RKO (cell line): ENCODE results near the gene USF3.
A peak's percentile ranks its signal among the peaks of the same experiment; 100 is the strongest.
"Not testable (repeated sequence)": the region's sequence is repeated elsewhere in the genome, so short reads cannot be mapped to it uniquely, and the experiment has no call there.

Experiments used
- DNase-seq: peaks from one replicate; pipeline ENCODE4 v3.0.0-alpha.2; 2016; ENCODE audit warnings: low spot score

The USF3 gene

GRCh38 chr3:113654851-113655250 lies 41.6 kb downstream of the USF3 start:
- DNase-seq: no peak

DNA sequence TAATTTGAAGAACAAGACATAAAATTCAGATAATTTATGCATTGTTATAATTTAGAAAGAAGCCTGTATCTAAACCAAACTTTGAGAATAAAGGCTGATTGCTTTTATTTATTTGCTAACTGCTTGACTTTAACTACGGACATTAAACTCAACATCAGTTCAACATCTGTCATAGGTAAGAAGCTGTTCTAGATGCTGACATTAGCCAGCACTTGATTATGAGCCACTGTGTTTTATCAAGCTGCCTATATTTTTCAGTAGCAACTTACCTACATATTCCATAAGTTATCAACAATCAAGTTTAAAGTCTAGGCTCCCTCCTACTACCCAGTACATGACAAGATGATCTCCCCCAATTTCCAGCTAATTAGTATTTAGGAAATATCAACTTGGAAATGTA lies 42.1 kb downstream of the USF3 start:
- DNase-seq: no peak

DNA sequence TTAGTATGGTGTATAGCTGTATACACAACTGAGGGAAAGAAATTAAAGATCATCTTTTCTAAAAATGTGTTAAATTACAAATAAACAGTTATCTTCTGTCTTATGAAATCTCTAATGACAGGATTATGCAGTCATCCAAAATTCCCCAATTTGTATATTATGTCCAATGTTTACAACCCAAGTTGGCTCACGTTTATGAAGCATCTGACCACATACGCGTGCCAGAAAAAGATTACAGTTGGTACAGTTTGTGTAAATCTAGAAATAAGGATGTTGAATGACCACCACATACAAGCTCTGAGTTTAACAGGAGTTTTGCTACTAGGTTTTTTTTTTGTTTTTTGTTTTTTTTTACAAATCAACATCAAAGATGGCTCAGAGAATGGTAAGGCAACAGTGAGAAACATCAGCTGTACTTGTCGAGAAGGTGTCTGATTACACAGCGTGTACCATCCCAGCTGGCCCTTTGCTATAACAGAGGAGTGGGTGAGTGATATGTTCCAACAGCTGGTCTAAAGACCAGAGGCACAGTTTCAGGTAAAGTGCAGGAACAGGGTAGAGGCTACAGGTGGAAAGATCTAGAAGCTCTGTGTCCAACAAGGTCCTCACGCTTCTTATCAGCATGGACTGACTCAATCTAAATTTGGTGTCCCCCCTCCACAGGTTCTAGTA lies 47.1 kb downstream of the USF3 start:
- no peak for DNase-seq

DNA sequence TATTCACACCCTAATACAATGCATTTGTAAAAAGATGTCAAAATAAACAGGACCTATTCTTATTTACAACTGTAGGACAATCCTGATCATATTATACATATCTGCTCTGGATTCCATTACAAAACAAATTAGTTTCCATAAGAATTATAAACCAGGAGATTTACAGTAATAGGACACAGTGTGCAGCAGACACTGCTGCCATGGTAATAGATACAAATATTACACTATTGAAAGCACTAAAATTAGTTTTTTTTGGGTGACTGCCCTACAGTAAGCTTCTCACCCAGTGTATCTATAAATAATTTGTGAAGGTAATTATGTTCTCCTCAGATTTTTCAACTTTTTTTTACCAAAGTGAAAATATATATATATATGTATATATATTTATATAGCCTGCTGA lies 47.9 kb downstream of the USF3 start:
- DNase-seq: no peak

DNA sequence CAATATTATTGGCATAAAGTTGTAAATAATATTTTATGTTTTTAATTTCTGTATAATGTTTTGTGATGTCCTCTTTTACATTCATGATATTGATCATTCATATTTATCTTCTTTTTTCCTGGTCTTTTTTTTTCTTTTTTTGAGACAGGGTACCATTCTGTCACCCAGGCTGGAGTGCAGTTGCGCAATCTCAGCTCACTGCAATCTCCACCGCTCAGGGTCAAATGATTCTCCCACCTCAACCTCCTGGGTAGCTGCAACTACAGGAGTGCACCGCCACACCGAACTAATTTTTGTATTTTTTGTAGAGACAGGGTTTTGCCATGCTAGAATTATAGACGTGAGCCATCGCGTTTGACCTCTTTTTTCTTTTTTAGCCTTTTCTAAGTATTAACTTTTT lies 52.9 kb downstream of the USF3 start:
- no peak for DNase-seq

DNA sequence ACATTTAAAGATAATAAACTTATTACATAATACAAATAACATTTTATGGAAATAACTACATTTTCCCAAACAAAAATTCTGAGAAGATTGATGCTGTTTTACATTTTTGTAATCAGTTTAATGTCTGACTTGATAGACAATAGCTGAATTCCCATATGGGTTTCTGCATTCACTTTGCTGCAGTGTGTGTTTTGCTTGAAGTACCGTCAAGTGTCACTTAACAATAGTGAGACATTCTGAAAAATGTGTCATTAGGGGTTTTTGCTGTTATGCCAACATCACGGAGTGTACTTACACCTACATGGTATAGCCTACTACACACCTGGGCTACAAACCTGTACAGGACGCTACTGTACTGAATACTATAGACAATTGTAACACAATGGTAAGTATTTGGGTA lies 57.5 kb downstream of the USF3 start:
- no peak for DNase-seq

- DNase-seq: no peak
Measured at GRCh38 chr3:113637756-113638155, 58.7 kb downstream of the USF3 start.

DNA sequence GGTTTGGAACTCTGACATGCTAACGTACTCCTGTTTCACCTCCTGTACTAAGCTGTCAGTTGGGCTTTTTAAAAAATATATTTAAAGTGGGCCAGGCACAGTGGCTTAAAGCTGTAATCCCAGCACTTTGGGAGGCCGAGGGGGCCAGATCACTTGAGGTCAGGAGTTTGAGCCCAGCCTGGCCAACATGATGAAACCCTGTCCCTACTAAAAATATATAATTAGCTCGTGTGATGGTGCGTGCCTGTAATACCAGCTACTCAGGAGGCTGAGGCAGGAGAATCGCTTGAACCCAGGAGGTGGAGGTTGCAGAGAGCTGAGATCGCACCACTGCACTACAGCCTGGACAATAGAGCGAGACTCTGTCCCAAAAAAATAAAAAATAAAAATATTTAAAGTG lies 60.4 kb downstream of the USF3 start:
- DNase-seq: not testable (repeated sequence)

GRCh38 chr3:113634782-113635474 lies 61.5 kb downstream of the USF3 start:
- DNase-seq: no peak

DNA sequence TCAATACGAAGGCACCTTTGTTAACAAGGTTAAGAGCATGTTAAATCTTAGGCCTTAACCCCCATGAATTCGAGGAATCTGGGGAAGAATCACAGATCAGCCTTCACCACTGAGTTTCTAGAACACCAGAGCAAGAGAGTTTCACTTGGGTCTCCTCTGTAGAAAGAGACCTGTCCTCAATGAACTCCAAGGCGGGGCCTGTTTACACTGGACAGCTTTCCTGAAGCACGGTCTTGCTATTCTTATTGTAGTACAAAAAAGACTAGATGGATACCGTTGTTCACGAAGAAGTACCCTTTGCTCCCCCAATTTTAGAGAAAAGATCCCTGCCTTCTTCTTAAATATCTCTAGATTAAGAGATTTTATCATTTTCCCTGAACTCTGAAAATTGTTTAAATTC lies 64.9 kb downstream of the USF3 start:
- no peak for DNase-seq

GRCh38 chr3:113630956-113631542 lies 65.4 kb downstream of the USF3 start:
- DNase-seq: no peak

- no peak for DNase-seq
Measured at GRCh38 chr3:113629584-113630421, 66.6 kb downstream of the USF3 start.

- DNase-seq: no peak
Measured at GRCh38 chr3:113628788-113629187, 67.7 kb downstream of the USF3 start.

GRCh38 chr3:113628316-113628715 lies 68.1 kb downstream of the USF3 start:
- no peak for DNase-seq

DNA sequence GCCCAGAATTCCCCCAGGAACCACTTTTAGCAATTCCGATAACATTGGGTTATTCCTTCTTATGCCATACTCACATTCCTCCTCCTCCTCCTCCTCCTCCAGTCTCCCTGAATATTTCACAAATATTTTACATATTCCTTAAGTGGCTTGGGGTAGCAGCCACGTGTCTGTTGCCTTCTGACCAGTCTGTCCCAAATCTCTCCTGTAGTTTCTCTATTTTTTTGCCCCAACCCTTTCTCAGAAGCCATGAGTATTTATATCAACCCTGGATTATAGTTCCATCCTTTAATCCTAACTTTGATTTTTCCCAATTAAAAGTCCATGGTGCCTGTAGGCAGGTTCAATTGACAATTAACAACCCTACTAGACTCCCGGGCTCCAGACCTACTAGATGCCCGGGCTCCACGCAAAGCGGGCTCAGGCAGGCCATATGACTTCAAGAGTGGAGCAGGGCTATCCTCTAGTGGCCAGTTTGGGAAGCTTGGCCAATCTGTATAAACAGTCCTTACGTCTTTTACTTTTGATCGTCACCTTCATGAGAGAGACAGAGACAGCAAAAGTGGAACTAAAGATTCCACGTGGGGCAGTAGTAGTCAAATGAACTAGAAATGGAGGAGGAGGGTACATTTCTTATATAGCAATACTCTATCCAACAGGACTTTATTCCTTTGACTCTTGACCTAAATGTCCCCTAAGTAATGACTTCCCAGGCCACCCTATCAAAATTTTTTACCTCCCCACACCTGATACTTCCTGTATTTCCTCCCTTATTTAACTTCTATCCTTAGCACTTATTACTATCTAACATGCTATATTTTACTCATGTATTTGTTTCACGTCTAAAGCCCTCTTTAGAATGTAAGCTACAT lies 69.7 kb downstream of the USF3 start:
- peak; percentile 85 for DNase-seq

DNA sequence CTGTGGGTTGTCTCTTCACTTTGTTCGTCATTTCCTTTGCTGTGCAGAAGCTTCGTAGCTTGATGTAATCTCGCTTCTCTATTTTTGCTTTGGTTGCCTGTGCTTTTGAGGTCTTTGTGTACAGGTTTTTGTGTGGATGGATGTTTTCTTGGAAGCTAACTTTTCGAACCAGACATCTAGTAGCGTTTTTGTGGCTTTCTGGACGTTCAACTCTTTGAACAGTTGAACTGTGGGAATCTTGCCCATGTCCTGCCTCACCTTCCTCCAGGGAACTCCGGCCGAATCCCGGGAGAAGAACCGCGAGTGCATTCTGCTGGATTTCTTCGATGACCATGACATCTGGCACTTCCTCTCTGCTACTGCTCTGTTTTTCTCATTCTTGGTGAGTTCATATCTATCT lies 70.6 kb downstream of the USF3 start:
- no peak for DNase-seq

- no peak for DNase-seq
Measured at GRCh38 chr3:113623811-113624210, 72.6 kb downstream of the USF3 start.

GRCh38 chr3:113623324-113623723 lies 73.1 kb downstream of the USF3 start:
- DNase-seq: no peak

DNA sequence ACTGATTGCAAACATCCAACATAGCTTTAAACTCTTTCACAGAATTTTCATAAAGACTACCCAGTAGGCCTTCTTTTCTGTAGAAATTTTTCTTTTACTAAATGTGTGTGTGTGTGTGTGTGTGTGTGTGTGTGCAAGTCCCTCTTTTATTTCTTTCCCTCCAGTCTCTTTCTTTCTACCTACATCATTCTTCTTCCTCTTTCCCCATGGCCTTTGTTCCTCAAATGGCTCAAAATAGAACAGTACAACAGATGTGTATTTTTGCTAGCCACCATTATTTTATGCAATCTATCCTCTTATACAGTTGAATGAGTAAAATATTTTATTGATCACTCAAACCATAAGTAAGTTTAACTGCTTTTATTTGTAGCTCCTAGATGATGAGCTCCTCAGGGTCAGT lies 76.4 kb downstream of the USF3 start:
- DNase-seq: no peak

DNA sequence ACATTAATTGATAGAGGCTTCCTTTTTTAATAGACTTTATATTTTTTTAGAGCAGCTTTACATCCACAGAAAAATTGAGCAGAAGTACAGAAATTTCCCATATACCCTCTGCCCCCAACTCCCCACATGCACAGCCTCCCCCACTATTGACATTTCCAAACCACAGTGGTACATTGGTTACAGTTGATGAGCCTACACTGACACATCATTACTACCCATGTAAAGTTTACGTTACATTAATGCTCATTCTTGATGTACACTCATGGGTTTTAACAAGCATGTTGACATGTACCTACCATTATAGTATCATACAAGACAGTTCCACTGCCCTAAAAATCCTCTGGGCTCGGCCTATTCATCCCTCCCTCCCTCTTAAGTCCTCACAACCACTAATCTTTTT lies 78.7 kb downstream of the USF3 start:
- DNase-seq: no peak

DNA sequence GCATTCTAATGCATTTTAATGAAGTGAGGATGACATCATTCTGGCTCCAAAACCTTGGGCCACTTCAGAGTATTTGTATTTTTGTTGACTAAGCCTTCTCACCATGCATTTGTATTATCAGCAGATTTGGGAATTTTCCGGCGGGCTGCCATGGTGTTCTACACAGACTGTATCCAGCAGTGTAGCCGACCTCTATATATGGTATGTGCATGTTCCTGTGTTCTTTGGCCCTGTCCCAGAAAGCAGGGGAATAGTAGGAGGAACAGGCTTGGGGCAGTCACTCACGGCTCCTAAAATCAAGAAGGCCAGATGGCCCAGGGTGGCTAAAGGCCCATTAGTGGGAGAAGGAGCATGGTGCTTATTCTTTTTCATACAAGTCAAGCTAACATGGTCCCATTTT lies 80.5 kb downstream of the USF3 start:
- DNase-seq: no peak

DNA sequence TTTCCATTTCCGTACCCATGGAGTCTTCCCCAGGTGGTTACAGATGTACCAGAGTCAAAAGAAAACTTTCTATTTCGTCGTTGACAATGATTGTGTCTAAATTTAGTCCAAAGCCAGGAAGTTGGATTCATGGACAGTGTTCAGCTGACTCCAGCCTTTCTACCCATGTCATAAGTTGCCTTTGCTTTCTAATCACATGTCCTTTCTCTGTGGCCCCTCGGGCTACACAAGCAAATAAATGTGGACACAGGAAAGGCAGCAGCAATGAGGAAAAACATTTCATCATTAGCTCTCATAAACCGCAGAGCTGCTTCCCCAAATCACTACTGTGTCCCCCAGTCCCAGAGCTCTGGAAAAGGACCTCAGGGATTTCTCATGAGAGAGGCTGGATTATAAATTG lies 82.0 kb downstream of the USF3 start:
- DNase-seq: no peak
